ENCODE results near the gene PTGR2.
"Not testable (repeated sequence)": the region's sequence is repeated elsewhere in the genome, so short reads cannot be mapped to it uniquely, and the experiment has no call there.

PTGR2 gene

GRCh38 chr14:73851567-73852382, at the start of gene PTGR2:
TSS of gene PTGR2 (plus strand) at chr14:73851831. CDS start at chr14:73858863, 7,032 bp downstream.
- DNase-seq = peak; percentile 95

- no peak for DNase-seq
These were observed 49.0 kb upstream of the PTGR2 start for GRCh38 chr14:73802431-73803188.

GRCh38 chr14:73804636-73805035, 47.0 kb upstream of the PTGR2 start:
- DNase-seq = no peak

- no peak for DNase-seq
These were observed 44.2 kb upstream of the PTGR2 start for GRCh38 chr14:73807457-73807856.

- no peak for DNase-seq
These were observed 42.2 kb upstream of the PTGR2 start for GRCh38 chr14:73809391-73809790.

- DNase-seq = no peak
These were observed 41.0 kb upstream of the PTGR2 start for GRCh38 chr14:73810478-73811163.

GRCh38 chr14:73811164-73811503, 40.5 kb upstream of the PTGR2 start:
- no peak for DNase-seq

GRCh38 chr14:73814153-73814552, 37.5 kb upstream of the PTGR2 start:
- no peak for DNase-seq

GRCh38 chr14:73815849-73816248, 35.8 kb upstream of the PTGR2 start:
- DNase-seq = no peak

GRCh38 chr14:73816393-73816816, 35.2 kb upstream of the PTGR2 start:
- no peak for DNase-seq

GRCh38 chr14:73817020-73817655, 34.5 kb upstream of the PTGR2 start:
- DNase-seq = no peak

- DNase-seq = no peak
These were observed 32.8 kb upstream of the PTGR2 start for GRCh38 chr14:73818821-73819220.

- DNase-seq = no peak
These were observed 31.0 kb upstream of the PTGR2 start for GRCh38 chr14:73820631-73821030.

- no peak for DNase-seq
These were observed 28.2 kb upstream of the PTGR2 start for GRCh38 chr14:73823339-73823885.

GRCh38 chr14:73824127-73824526, 27.5 kb upstream of the PTGR2 start:
- DNase-seq = no peak

GRCh38 chr14:73824536-73824935, 27.1 kb upstream of the PTGR2 start:
- no peak for DNase-seq

GRCh38 chr14:73825551-73826188, 26.0 kb upstream of the PTGR2 start:
- DNase-seq = peak; percentile 80

- DNase-seq = not testable (repeated sequence)
These were observed 24.4 kb upstream of the PTGR2 start for GRCh38 chr14:73827190-73827589.

GRCh38 chr14:73829071-73829470, 22.6 kb upstream of the PTGR2 start:
- DNase-seq = no peak

GRCh38 chr14:73829526-73830431, 21.9 kb upstream of the PTGR2 start:
- peak; percentile 27 for DNase-seq

GRCh38 chr14:73833034-73833433, 18.6 kb upstream of the PTGR2 start:
- DNase-seq = no peak
